GM18526 (cell line): ENCODE measurements around the gene OBSL1.

Source experiments
- POLR2A ChIP-seq: IDR thresholded peaks from 3 replicates; pipeline ENCODE4 v1.6.1; 2011; ENCODE audit not compliant: insufficient read length; ENCODE audit errors: extremely low read depth

The OBSL1 gene

DNA sequence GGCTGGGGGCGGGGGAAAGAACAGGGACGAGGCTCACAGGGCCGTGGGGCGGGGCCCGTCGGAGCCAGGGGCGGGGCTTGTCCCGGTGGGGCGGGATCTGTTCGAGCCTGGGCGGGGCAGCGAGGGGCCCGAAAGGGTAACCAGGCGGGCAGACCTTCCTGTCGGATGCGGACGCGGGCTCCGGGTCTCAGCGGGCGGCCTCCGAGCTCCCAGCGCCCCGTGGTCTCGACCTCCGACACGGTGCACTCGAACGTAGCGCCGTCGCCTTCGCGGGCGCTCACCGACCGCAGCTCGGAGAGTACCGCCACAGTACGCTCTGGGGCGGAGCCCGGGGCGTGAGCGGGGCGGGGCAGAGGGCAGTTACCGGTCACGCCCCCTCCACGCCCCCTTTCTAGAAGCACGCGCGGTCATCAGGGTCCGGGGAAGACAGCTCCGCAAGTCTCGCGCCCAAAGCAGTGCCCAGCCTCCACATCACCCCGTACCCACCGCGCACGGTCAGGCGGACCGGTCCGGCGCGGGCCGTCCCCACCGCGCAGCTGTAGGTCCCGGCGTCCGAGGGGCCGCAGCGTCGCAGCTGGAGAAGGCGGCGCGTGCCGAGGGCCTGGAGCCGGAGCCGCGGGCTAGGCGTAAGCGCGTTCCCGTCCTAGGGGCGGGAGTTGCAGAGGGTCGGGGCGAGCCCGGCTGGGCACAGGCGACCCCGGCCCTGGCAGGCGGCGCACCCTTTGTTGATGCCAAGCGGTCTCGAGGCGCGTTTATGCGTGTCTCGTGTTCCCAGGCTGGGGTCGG lies 18.8 kb downstream of the OBSL1 start:
- no peak for TF ChIP-seq POLR2A

DNA sequence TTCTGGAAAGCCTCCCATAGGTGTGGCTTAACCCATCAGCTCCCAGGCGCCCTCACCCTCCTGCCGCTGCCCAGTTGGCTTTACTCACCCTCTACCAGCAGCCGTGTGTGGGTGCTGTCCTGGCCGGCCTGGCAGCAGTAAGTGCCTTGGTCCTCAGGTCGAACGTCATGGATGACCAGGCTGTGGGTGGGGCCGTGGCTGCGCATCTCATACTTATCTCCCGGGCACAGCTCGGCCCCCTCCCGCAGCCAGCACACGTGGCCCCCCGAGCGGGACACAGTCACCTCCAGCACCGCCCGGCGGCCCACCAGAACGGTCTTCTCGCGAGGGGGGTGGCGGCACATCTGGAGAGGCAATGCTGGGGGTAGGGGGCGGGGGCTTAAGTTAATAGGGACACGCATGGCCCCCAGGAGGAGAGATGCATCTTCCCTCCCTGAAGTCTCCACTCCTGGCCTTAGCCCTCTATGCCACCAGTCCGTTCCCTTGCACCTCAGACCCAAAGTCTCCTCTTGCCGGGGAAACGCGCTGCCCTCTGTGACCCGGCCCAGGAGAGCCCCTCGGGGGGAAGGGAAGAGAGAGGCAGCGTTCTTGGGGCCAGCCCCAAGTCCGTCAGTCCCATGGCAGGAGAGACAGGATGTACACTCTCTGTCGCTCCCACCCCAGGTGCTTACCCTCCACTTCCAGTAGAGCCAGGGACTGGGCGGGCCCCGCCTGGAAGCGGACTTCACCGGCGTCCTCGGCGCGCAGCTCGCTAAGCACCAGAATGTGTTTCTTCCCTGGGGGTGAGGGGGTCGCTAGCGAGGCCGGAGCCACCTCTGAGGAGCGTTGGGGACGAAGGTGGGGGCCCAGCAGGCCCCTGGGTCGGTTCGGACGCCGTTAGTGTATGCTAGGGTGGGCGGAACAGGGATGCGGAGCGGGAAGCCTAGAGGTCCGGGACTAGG lies 19.6 kb downstream of the OBSL1 start:
- no peak for TF ChIP-seq POLR2A

DNA sequence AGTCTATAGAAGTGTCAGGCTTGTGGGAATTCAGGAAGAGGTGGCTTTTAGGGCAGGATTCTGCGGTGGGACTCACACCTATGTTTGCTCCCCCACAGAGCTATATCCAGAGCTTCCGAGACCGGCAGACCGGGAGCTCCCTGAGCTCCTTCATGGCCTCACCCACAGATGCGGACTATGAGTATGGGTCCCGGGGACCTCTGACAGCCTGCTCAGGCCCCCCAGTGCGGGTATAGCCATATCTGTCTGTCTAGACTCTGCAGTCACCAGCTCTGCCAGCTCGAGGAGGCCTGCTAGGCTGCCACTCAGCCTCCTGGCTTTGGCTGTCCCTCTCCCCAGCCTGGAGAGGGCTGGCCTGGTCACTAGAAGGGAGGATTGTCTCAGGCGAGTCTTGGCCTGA lies 21.7 kb downstream of the OBSL1 start:
- TF ChIP-seq POLR2A = no peak

DNA sequence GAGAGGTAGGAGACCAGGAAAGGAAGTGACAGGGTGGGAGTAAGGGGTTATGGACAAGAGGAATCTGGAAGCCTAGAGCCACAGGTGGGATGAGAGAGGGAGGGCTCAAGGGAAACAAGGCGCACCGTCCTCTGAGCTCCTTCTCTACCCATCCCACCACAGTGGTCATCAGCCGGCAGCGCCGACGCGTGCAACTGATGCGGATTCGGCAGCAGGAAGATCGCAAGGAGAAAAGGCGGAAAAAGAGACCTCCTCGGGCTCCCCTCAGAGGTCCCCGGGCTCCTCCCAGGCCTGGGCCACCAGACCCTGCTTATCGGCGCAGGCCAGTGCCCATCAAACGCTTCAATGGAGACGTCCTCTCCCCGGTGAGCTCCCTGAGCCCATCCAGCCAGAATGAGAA lies 22.3 kb downstream of the OBSL1 start:
- TF ChIP-seq POLR2A = no peak

DNA sequence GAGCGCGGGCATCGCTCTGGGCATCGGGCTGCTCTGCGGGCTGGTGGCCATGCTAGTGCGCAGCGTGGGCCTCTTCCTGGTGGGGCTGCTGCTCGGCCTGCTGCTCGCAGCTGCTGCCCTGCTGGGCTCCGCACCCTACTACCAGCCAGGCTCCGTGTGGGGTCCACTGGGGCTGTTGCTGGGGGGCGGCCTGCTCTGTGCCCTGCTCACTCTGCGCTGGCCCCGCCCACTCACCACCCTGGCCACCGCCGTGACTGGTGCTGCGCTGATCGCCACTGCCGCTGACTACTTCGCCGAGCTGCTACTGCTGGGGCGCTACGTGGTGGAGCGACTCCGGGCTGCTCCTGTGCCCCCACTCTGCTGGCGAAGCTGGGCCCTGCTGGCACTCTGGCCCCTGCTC lies 23.7 kb downstream of the OBSL1 start:
- no peak for TF ChIP-seq POLR2A

DNA sequence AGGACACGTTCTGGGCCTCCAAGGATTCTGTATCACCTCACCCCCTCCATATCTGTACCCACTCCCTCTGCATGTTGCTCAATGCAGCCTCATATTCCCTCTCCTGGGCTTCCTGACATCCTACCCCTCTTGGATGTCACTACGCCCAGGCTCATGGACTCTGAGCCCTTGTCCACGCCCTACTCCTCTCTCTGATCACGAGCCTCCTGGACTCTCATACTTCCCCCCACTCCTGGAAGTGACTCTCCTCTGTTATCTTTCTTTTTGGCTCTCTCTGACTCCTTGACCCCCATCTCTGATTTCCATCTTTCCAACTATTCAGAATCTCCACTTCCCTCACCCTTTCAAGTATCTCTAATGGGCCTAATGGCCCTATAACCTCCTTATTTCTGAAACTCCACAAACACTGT lies 25.4 kb downstream of the OBSL1 start:
- TF ChIP-seq POLR2A = no peak

DNA sequence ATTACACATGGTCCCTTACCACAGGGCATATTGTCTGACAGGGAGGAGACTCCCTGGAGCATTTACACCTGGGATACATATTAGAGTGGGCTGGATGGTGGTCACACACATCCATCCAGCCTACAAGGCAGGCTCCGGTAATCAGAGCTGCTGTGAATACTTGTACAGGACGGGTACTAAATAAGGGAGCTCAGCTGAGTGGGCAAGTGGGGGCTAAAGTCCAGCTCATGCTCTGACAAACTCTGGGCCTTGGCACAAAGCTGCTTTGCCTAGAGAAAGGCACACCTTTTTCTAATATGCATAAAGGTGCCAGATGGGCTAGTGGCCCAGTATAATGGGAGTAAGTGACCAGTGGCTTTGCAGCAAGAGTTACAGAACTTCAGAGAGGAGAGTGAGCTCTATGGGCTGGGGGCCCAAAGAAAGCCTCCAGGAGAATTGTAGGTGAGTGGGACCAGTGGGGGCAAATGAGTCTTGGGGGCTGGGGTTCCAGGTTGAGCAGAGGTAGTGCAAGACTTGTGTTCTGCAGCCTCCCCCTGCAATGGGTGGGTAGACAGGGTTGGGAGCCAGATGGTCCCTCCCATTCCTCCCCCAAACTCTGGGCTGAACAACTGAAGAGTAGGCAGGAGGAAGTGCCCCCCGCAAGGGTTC lies 25.9 kb downstream of the OBSL1 start:
- no peak for TF ChIP-seq POLR2A

DNA sequence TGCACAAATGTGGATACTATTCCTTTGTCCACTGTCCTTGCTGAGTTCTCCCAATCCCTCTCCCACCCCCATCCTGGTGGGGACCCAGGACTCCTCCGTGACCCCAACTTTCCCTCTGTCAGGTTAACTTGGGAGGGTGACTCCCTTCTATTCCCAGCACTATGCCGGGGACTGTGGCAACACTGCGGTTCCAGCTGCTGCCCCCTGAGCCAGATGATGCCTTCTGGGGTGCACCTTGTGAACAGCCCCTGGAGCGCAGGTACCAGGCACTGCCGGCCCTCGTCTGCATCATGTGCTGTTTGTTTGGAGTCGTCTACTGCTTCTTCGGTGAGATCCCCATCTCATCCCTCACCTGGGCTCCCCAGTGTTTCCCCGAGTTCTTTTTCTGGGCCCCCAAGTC lies 26.8 kb downstream of the OBSL1 start:
- no peak for TF ChIP-seq POLR2A

DNA sequence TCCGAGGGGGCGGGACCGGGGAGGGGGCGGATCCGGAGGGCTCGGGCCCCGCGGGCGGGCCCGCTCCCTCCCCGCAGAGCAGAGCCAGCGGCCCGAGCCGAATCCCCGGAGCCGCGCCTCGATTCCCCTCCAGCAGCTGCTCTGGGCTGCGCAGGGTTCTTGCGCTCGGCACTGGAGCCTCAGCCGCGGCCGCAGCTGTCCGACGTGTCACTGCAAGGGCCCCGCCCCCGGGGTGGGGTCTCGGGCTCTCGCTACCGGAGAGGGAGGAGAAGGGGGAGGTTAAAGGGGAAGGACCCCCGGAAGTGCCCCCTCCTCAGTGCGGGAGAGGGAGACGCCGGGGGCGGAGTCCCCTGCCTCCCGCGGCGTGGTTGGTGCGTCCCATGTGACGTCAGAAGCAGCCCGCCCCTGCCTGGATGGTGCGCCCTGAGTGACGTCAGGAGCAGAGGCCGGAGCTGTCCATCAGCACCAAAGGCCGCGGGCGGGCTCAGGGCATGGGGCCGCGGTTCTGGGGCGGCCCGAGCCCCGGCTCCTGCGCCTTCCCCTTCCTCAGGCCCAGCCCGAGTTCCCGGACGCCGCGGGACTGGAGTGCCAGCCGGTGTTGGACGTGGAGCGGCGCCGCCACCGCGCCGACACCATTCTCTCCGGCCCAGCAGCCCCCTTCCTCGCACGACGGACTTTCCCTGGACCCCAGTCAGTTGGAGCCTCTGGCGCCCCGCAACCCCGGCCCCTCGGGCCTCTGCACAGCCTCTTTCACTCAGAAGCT lies 27.6 kb downstream of the OBSL1 start, which contains the start of the genes CHPF and TMEM198:
Gene CHPF, minus strand, starts transcription at position 214 of the 763 bp plus-strand sequence. CDS start 271 bp downstream, outside the sequence.
Gene TMEM198, plus strand, starts transcription at position 433 of the 763 bp plus-strand sequence. CDS start 700 bp downstream, outside the sequence.
- TF ChIP-seq POLR2A = peak; percentile 44

DNA sequence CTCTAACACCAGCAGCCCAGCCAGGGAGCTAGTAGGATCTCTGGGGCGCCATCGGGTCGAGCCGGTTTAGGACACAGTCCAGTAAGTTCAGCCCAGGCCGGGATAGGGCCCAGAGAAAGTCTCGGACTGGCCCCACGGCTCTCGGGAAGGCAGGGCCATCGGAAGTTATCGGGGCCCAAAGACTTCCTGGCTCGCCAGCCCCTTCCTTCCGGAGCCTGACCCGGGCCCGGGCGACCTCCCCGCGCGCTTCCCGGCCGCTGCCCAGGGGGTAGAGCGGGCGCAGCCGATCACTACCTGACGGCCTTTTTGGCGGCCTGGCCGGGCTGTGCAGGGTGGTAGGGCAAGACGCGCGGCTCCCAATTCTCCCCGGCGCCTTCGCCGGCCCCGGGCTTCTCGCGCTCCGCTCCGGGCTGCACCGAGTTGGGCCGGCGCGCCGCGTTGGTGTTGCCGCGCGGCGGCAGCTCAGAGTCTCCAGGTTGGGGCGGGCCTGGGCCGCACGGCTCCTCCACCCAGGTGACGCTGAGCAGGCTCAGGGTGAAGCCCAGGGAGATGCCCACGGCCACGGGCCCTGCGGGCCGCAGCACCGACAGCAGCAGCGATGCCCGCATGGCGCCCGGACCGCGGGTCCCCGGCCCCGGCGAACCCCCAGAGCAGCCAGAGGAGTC lies 28.3 kb downstream of the OBSL1 start:
- TF ChIP-seq POLR2A = peak; percentile 48

DNA sequence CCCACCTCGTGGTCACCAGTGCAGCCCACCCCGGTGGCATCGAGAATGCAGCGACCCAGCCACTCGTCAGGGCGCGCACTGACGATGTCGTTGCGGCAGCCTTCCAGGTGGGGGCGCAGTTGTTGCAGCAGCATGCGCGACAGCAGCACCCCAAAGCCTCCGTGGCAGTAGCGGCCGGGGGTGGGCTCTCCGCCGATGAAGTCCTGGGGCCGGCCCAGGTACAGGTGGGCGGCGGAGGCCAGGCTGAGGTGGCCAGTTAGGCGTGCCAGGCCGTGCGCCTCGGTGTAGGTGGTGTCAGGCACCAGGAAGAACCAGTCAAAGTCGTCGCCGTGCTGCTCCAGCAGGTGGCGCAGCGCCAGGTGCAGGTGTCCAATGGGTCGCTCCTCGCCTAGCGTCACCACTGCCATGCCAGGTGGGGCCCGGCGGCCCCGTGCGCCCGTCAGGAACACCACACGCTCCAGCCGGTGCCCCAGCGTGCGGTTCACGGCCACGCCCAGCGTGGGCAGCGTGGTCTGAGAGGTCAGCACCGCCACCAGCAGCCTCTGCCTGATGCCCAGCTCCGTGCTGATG lies 29.6 kb downstream of the OBSL1 start:
- TF ChIP-seq POLR2A = no peak

DNA sequence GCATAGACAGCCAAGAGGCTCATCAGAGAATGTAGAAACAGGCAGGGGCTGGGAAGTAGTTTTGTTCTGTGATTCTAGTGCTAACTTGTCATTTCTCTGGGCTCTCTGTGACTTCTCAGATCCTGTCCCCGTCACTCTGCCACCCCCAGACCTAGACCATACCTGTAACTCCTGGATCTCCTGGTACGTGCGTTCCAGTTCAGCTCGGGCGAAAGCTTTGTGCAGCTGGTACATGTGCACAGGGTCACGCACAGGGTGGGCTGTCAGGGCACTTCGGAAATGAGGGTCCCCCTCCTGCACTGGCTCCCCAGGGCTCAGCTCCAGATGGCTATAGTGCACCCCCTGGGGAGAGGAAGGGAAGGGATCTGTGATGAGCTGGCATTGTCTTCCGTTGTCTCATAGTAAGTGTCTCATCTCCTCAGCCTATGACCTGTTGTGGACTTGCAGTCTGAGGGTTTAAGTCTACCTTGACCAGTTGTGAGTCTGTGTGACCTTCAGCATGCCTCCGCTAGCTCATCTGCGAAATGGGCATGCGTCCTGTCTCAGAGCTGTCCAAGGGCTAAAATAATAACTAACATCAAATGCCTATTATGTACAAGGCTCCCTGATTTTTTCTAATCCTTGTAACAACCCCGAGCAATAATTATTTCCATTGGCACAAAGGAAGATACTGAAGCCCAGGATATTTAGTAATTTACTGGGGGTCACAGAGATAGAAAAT lies 30.4 kb downstream of the OBSL1 start:
- no peak for TF ChIP-seq POLR2A
